Measurements from ENCODE around the gene RFPL3. TPM values are rescaled to one million over a fixed set of nuclear protein-coding genes. Genes with fewer than 3 reads are reported as not detected.

The RFPL3 gene
- total and polyA plus RNA-seq, 9 donors: 0.06 TPM; not detected in 8

DNA sequence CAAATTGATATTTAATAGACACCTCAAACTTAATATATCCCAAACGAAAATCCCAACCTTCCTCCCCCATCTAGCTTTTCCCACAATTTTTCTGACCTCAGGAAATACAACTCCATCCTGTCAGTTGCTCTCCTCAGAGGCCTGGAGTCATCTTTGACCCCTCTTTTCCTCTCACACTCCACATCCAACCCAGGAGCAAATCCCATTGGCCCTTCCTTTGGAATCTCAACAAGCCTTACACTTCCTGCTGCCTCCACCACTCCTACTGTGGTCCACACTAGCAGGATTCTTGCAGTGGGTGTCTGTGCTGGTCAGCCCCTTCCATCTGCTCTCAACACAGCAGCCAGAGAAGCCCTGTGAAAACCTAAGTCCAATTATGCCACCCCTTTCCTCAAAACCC, 39.3 kb upstream of the RFPL3 start:
- Histone ChIP-seq H3K36me3 (no peaks in the 10 kb centered on the region), H3K27me3 (no peaks in the 10 kb centered on the region), H3K4me3 (no peak overlapping the region), H3K4me1 (ENCODE audit: insufficient read depth) (no peaks in the 10 kb centered on the region), H3K27ac (no peak overlapping the region), H3K9me3 (no peaks in the 10 kb centered on the region)
- 28 to 49% (median 48%) methylated on average over 1 of the region's 1 CpG for WGBS, 3 donors
- TF ChIP-seq POLR2A (IDR thresholded peaks at IDR 0.05): no peak
- no peak for TF ChIP-seq EP300 (IDR thresholded peaks at IDR 0.05)
- TF ChIP-seq, protein P1, sequence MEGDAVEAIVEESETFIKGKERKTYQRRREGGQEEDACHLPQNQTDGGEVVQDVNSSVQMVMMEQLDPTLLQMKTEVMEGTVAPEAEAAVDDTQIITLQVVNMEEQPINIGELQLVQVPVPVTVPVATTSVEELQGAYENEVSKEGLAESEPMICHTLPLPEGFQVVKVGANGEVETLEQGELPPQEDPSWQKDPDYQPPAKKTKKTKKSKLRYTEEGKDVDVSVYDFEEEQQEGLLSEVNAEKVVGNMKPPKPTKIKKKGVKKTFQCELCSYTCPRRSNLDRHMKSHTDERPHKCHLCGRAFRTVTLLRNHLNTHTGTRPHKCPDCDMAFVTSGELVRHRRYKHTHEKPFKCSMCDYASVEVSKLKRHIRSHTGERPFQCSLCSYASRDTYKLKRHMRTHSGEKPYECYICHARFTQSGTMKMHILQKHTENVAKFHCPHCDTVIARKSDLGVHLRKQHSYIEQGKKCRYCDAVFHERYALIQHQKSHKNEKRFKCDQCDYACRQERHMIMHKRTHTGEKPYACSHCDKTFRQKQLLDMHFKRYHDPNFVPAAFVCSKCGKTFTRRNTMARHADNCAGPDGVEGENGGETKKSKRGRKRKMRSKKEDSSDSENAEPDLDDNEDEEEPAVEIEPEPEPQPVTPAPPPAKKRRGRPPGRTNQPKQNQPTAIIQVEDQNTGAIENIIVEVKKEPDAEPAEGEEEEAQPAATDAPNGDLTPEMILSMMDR (IDR thresholded peaks at IDR 0.05): no peak
- intact Hi-C loops (cut with DNase I): no loop called here
- no peak for DNase-seq

DNA sequence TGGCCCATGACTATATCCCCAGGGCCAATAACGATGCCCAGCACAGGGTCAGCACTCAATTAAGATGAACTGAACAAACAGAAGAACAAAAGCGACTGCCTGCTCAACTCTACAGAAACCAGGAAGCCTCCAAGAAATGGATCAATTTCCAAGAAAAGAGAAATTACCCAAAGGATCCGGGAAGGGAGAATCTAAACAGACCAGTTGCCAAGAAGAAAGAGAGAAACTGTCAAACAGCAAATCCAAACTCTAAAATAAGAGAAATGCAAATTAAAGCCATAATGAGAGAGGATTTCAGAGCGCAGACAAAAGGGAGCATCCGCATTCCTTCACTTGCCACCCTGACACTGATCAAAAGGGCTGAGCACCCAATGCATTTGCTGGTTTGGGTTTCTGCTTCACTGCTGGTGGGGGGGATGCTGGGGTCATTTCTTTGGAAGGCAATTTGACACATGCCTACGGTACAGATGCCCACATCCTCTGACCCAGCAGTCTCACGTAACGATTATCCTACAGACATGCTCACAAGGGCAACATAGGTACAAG, 37.7 kb upstream of the RFPL3 start:
- H3K27me3 ChIP-seq: no peaks in the 10 kb centered on the region
- DNase-seq: no peak
- no peak overlapping the region for H3K4me3 ChIP-seq
- intact Hi-C loops (cut with DNase I): no loop called here
- no peak for TF ChIP-seq POLR2A (IDR thresholded peaks at IDR 0.05)
- TF ChIP-seq, protein P1 (IDR thresholded peaks at IDR 0.05): no peak
- no peak for TF ChIP-seq EP300 (IDR thresholded peaks at IDR 0.05)
- H3K27ac ChIP-seq: no peak overlapping the region
- H3K36me3 ChIP-seq: no peaks in the 10 kb centered on the region
- H3K4me1 ChIP-seq (ENCODE audit: insufficient read depth): no peaks in the 10 kb centered on the region
- H3K9me3 ChIP-seq: no peaks in the 10 kb centered on the region
- WGBS, 3 donors: 51 to 56% (median 55%) methylated on average over 8 of the region's 8 CpGs

DNA sequence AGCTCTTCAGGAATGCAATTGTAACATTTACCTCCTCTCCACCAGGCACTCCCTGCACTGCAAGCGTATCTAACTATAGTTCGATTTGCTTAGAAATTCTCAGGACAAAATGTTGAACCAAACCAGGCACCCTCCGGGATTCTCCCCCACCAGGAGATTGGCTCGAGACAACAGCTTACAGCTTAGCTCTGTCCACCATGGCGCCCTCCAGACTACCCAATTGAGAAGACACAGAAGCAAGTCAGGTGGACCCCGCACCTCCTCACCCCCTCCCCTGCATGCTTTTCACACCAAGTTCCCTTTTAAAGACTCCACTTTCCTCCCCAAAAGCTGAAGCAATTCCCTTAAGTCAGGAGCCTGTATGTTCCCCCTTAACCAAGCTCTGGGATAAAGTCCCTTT, 34.7 kb upstream of the RFPL3 start:
- no peaks in the 10 kb centered on the region for H3K36me3 ChIP-seq
- intact Hi-C loops (cut with DNase I): no loop called here
- H3K4me3 ChIP-seq: no peak overlapping the region
- H3K27ac ChIP-seq: no peak overlapping the region
- H3K9me3 ChIP-seq: no peaks in the 10 kb centered on the region
- no peaks in the 10 kb centered on the region for H3K27me3 ChIP-seq
- no peak for TF ChIP-seq POLR2A (IDR thresholded peaks at IDR 0.05)
- TF ChIP-seq, protein P1 (IDR thresholded peaks at IDR 0.05): no peak
- TF ChIP-seq EP300 (IDR thresholded peaks at IDR 0.05): no peak
- WGBS, 3 donors: 47 to 62% (median 48%) methylated on average over 6 of the region's 6 CpGs
- DNase-seq: no peak
- no peaks in the 10 kb centered on the region for H3K4me1 ChIP-seq (ENCODE audit: insufficient read depth)

DNA sequence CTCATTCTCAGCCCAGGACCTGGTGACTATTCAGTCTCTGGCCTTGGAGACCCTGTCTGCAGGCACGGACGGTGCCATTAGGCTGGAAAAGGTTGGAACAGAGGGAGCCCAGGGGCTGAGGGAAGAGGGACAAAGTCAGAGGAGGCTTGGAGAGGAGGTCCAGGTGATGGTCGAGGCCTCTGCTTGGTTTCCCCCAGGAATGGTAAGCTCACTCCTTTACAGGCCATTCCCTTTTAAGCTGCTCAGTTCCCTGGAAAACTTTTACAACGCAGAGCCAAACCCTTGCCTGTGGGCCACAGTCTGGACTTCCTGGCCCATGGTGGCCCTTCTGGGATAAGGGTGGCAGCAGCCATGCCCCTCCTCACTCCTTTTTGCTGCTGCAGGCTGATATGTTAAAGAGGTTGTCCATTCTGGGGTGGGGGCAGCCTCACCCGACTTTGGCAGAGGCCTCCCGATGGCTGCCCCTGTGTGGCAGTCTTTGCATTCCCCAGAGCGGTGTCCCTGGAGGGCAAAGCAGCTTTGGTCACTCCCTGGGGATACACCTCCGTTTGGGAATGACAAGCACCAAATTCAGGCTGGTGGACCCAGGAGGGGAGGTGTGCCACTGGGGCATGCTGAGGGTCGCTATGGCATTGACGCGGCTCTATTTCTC, 34.0 kb upstream of the RFPL3 start:
- TF ChIP-seq, protein P1 (IDR thresholded peaks at IDR 0.05): no peak
- TF ChIP-seq EP300 (IDR thresholded peaks at IDR 0.05): no peak
- no peak for TF ChIP-seq POLR2A (IDR thresholded peaks at IDR 0.05)
- intact Hi-C loops (cut with DNase I): loop anchor here in 1 of 4 donors (2.0 kb wide), 1 partner anchor 21 kb away; no protein-coding TSS in a partner anchor
- Histone ChIP-seq H3K27ac (no peak overlapping the region), H3K27me3 (no peaks in the 10 kb centered on the region), H3K4me3 (no peak overlapping the region), H3K4me1 (ENCODE audit: insufficient read depth) (no peaks in the 10 kb centered on the region), H3K36me3 (no peaks in the 10 kb centered on the region), H3K9me3 (no peaks in the 10 kb centered on the region)
- WGBS, 3 donors: 78 to 82% (median 80%) methylated on average over 11 of the region's 11 CpGs
- DNase-seq: no peak
